Lung microvascular endothelial cell (primary cell): ENCODE results near the gene TOMT. TPM values are rescaled to one million over a fixed set of nuclear protein-coding genes. Genes with fewer than 3 reads are reported as not detected.

Experiments
- total RNA-seq: library from RNA; depleted of rRNA; stranded (reverse); fragments of >200 nt; gene quantifications from 2 replicates; pipeline ENCODE4 v1.2.1, GENCODE V29; 2014

Gene TOMT
- total RNA-seq, 1 donor from 2014 or later: 0.20 TPM

Other genes with a start within 250 kb of the TOMT start
- gene DEFB131B, start 227.5 kb upstream of the TOMT start, total RNA-seq: not detected in 2 replicates
- gene XNDC1N, start 177.3 kb upstream of the TOMT start, total RNA-seq: 5.7 and 6.0 TPM in 2 replicates
- gene RNF121, start 176.9 kb upstream of the TOMT start, total RNA-seq: 22.4 and 27.8 TPM in 2 replicates
- 1.1 and 2.0 TPM in 2 replicates for gene IL18BP, start 107.0 kb upstream of the TOMT start, total RNA-seq
- 103 and 107 TPM in 2 replicates for gene NUMA1, start 25.4 kb upstream of the TOMT start, total RNA-seq
- gene LRRC51, start 25.1 kb upstream of the TOMT start, total RNA-seq: 2.4 and 4.0 TPM in 2 replicates
- 78.7 and 95.0 TPM in 2 replicates for gene LAMTOR1, start 2.6 kb upstream of the TOMT start, total RNA-seq
- 16.9 and 25.1 TPM in 2 replicates for gene ANAPC15, start 6.8 kb downstream of the TOMT start, total RNA-seq
- gene FOLR3, start 29.8 kb downstream of the TOMT start, total RNA-seq: not detected in 2 replicates
- gene FOLR1, start 86.2 kb downstream of the TOMT start, total RNA-seq: not detected in 2 replicates
- gene FOLR2, start 110.9 kb downstream of the TOMT start, total RNA-seq: not detected in 2 replicates
- 30.9 and 38.5 TPM in 2 replicates for gene INPPL1, start 118.8 kb downstream of the TOMT start, total RNA-seq
- not detected in 2 replicates for gene PHOX2A, start 138.3 kb downstream of the TOMT start, total RNA-seq